Stimulated activated CD4-positive, alpha-beta T cell treated with anti-CD3 and anti-CD28 coated beads, Interleukin-15, amount 100 ng/mL, for 24 hours (primary cell): ENCODE results near the gene EVA1C.
"Not testable (repeated sequence)": the region's sequence is repeated elsewhere in the genome, so short reads cannot be mapped to it uniquely, and the experiment has no call there.

Source experiments
- DNase-seq: peaks from one replicate; pipeline ENCODE4 v3.0.0-alpha.2; 2020

The EVA1C gene

DNA sequence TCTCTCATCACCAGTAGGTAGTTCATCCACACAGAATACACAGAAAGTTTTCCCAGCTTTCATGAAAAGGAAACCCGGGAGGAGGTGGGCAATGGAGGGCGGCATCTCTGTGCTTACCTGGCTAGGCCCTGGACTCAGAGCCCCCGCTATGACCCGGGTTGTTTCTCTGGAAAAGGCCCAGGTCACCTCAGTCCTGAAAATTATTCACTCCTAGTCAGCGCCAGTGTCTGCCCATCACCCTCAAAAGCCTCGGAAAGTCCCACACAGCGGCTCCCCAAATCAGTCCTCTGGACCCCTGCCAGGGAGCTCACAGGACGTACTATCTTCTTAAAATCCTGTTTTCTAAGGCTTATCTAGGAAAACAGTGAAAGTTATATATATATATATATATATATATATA lies 121.6 kb downstream of the EVA1C start:
- no peak for DNase-seq

DNA sequence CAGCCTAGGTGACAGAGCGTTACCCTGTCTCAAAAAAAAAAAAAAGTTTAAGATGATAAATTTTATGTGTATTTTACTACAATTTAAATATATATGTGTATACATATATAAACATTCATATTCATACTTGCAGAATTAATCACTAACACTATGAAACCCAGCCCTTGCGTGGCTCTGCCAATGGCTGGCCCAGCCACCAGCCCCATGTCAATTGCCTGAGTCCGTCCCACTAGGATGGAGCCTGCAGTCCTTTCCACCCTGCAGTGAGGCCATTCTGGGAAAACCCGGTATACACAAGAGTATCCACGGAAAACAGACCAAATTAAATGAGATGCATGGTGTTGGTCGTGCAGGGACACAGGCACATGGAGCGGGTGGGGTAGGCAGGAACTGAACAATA lies 123.1 kb downstream of the EVA1C start:
- DNase-seq, result no peak

DNA sequence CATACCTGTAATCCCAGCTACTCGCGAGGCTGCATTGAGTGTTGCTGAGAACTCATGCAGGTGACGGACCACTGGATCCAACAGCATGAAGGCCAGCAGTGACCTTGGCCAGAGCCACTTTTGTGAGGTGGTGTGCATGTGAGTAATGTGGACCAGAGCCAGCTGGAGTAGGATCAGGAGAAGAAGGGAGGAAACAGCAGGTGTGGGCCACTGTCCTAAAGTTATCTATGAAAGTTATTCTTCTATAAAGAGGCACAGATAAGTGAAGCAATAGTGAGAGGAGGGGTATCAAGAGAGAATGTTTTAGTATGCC lies 125.0 kb downstream of the EVA1C start:
- DNase-seq, result no peak

DNA sequence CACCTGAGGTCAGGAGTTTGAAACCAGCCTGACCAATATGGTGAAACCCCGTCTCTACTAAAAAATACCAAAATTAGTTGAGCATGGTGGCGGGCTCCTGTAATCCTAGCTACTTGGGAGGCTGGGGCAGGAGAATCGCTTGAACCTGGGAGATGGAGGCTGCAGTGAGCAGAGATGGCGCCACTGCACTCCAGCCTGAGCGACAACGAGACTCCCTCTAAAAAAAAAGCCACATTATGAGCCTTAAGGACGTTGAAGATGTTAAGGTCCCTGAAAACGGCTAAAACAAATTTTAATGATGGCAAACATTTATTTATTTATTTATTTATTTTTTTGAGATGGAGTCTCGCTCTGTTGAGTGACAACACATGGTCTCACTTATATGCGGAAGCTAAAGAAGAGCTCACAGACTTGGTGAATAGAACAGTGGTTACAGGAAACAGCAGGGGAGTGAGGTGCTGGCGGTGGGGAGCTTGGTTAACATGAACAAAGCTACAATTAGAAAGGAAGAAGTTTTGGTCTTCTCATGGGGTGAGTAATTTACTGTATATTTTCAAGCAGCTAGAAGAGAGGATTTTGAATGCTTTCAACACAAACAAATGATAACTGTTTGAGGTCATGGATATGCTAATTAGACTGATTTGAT lies 125.8 kb downstream of the EVA1C start:
- no peak for DNase-seq

DNA sequence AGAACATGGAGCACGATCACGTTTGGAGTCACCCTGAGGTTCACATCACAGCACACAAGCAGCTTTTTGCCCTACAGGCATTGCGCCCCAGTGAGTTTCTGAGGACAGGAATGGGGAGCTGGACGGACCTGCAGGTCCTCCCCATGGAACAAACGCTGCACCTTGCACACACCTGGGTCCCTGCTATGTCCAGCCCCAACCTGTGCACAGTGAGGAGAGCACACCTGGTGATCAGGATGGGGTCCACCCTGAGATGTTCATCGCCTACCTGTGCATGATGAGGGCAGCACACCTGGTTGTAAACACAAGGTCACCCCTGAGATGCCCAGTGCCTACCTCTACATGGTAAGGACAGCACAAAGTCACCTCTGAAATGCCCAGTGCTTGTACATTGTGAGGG lies 126.9 kb downstream of the EVA1C start:
- no peak for DNase-seq

DNA sequence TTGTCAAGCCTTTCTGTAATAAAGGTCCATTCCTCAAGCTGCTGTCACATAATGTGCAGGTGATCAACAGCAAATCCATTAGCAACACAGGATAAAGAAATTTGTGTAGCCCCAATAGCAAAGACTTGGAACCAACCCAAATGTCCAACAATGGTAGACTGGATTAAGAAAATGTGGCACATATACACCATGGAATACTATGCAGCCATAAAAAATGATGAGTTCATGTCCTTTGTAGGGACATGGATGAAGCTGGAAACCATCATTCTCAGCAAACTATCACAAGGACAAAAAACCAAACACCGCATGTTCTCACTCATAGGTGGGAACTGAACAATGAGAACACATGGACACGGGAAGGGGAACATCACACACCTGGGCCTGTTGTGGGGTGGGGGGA lies 130.6 kb downstream of the EVA1C start:
- DNase-seq, result not testable (repeated sequence)

DNA sequence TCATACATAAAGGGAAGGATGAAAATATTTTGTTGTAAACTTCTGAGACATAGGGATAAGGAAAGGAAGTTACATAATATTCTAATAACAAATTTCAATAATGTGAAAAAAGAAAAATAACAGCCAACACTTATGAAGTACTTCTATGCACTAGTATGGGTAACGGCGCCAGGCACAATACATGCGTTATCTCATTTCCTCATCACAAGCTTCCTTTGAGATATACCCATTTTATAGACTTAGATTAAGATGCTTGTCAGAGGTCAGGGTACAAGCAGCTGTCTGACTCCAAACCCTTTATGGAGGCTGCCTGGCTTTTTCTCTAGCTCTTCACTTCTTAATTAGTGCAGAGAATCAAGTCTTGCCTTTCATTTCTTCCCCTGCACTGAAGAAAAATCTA lies 131.5 kb downstream of the EVA1C start:
- no peak for DNase-seq

DNA sequence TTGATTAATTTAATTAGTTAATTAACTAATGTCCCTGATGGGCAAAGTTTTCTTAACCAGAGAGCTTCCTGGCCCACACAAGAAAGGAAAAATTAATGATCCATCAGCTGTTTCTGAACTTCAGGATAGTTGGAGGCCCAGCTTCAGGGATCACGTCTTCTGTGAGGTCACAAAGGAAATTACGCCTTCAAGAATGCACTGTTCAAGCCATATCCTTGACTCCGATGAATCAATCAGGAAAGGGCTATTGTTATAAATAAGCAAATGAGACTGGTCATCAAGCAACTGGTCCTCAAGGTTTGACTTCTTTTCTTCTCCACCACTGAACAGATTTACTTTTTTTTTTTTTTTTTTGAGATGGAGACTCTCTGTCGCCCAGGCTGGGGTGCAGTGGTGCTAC lies 132.2 kb downstream of the EVA1C start:
- DNase-seq, result no peak

DNA sequence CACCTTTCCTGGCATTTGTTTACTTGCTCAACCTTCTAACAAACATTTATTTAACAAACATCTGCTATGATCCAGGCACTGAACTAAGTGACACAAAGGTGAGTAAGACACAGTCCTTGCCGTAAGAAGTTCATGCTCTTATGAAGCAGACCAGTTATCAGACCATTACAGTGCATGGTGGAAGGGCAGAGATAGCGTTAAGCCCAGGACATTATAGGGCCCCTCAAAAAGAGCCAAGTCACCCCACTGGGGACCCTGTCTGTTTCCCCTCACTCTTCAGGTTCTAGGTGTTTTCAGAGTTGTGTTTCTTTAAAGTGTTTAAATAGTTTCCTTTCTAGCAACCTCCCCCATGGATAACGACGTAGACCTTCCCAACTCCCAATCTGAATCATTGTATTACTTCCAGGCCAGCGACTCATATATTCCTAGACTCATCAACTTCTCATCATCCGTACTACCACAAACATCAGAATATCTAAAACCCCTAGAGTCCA lies 133.5 kb downstream of the EVA1C start:
- no peak for DNase-seq

DNA sequence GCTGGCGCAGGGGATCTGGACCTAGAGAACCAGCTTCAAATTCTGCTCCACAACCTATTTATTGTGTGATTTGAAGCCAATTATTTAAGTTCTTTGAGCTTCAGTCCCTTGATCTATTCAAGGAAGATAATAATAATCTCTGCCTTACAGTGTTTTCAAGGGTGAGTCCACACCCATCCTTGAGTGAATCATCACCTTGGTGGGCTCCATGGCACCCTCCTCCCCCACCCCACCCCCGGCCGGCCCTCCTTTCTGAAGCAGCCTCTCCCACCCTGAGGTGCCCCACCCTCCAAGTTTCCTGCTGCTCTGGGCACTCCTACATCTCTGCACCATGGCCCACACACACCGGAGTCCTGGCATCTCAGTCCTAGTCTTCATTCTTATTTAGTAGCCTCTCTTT lies 134.5 kb downstream of the EVA1C start:
- no peak for DNase-seq

DNA sequence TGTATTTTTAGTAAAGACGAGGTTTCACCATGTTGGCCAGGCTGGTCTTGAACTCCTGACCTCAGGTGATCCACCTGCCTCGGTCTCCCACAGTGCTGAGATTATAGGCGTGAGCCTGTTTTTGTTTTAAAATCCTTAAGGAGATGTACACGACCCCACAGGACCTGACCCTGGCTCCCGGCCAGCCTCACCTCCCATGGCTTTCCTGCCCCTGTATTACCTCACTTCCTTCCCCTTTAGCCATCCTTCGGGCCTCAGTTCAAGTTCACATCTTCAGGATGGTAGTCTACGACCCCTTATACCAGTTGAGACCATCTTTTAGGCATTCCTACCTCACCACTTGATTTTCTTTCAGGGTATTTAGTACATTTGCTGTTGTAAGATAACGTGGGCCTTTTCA lies 136.5 kb downstream of the EVA1C start:
- no peak for DNase-seq

DNA sequence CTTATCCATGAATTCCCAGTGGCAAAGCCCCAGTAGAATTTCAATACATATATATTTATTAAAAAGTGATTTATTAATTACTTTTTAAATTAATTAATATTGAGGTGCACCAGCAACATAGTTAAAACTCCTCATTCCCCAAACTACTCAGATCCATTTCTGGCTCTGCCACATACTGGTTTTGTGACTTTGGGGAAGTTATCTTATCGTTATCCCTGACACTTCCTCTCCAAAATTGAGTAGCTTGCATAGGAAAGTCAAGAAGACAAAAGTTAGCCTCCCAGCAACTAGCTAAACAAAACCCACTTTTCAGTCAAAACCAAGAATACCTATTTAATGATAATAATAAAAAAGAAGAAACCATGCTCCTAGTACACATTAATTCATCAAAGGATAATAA lies 136.9 kb downstream of the EVA1C start:
- no peak for DNase-seq

DNA sequence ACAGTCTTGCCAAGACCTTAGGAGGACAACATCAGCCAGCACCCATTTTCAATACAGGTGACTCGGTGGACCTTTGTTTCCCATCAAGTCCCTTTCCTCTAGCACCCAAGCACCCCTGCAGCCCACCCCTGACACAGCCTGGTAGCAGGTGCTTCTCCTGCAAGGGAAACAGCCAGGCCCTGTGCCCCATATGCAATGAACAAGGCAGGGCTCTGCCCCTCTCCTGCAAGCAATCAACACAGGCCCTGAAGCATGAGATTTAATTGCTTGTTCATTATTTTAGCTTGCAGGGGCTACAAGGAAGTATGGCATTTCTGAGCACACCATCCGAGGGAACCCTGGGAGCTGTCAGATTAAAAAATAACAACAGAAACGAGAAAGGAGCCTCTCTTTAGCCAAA lies 137.4 kb downstream of the EVA1C start:
- no peak for DNase-seq

DNA sequence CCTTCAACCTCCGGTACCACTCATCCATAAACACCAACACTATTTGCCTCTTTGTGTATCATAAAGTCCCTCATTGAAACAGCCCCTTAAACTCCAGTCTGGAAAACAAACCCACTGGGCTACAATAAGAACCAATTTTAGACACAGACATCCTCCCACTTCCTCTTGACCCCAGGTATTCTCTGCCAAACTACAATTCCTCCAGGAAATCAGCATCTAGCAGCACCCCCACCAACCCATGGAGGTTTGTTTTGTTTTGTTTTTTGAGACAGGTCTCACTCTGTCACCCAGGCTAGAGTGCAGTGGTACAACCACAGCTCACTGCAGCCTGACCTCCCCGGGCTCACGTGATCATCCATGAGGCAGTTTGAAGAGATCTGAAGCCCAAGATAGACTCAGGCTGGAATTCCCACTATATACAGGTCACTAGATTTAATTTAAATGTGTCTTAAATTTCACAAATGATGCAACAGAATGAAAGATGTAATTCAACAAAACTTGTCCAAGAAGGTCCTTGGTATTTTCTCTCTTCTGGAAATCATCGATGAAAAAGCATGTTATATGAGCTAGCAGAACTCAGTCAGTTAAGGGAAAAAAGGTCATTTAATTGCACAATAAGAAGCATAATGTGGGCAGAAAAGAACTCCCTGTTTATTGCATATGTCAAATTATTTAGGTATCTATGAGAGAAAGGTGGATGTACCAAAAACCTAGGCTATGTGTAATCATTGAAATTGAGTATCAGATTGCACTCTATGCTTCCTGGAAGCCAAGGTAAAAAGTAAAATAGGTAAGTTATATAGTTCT lies 142.5 kb downstream of the EVA1C start:
- DNase-seq, result no peak

DNA sequence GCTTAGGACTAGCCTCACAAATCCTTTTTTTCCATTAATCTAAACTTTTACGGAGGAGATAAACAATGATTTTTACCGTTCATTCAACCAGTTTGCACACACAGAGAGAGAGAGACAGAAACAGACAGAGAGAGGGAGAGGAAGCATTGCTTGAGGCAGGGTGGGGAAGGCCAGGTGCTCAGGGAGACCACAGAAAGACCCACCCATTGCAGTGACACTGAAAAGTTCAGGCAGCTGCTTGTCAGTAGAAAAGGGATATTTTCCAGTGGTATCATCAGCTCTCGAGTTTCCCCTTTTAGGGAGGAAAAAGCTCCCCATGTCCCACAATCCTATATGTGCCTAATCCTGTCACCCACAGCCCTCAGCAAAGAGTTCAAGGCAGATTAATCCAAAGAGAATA lies 145.6 kb downstream of the EVA1C start:
- no peak for DNase-seq

DNA sequence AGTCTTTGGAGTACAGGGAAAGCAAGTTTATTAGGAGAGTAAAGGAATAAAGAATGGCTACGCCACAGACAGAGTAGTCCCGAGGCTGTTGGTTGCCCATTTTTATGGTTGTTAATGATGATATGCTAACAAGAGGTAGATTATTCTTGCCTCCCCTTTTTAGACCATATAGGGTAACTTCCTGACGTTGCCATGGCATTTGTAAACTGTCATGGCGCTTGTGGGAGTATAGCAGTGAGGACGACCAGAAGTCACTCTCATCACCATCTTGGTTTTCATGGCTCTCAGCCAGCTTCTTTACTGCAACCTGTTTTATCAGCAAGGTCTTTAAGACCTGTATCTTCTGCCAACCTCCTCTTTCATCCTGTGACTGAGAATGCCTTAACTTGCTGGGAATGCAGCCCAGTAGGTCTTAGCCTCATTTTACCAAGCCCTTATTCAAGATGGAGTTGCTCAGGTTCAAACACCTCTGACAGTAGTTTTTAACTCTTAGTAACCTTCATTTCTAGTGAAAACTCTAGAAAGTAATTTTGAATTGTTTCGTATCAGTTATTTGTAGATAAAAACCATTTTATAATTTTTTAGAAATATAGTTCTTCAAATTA lies 146.6 kb downstream of the EVA1C start:
- DNase-seq, result no peak

DNA sequence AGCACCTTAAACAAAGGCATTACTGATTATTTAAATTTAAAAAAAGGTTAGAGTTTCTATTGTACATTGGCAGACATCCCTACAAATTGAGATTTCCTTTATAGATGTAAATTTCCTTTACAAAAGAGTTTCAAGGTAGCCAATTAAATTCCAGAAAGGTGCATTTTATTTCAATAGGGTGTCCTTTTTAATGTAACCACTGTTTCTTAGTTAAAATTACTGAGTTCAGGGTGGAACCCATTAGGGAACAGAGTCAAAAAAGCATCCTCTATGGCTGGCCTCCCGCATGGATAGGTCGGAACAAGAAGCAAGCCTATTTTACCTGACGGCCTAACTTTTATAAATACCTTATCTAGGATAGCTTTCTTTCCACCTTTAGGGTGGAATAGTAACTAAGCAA lies 148.4 kb downstream of the EVA1C start:
- DNase-seq, result no peak

DNA sequence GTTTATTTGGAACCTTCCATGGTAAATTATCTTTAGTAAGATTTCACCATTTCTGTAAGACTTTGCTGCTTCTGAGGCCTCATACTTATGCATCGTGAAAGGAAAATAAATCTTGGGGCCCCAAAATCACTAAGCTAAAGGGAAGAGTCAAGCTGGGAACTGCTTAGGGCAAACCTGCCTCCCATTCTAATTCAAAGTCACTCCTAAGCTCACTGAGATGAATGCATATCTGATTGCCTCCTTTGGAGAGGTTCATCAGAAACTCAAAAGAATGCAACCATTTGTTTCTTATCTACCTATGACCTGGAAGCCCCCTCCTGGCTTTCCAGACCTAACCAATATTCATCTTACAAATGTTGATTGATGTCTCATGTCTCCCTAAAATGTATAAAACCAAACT lies 149.0 kb downstream of the EVA1C start:
- not testable (repeated sequence) for DNase-seq

DNA sequence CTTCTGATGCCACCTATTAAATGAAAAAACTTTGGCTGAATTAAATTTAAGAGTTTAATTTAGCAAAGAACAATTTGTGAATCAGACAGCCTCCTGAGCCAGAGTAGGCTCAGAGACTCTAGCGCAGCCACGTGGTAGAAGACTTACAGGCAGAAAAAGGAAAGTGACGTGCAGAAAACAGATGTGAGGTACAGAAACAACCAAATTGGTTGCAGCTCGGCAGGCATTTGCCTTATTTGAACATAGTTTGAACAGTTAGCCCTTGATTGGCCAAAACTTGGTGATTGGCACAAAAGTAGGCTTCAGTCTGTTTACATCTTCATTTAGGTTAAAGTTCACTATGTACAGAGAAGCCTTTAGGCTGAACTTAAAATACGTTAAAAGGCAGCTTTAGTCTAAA lies 149.9 kb downstream of the EVA1C start:
- no peak for DNase-seq

DNA sequence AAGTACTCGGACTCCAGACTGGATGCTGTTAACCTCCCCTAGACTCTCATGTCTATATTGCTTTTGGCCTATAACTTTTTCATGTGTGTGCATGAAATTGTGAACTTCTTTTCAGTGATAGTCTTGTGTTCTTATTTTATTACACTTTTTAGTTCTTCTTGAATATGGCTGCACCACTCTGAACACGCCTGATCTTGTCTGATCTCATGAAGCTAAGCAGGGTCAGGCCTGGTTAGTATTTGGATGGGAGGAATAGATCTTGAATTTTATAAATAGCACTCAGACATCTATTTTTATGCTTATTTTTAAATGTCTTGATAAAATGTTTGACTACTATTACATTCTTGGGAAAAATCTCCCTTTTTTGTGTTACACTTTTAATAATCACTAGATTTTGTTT lies 150.4 kb downstream of the EVA1C start:
- DNase-seq, result no peak
